H9 (cell line): ENCODE results near the gene GFOD2. TPM values are rescaled to one million over a fixed set of nuclear protein-coding genes. Genes with fewer than 3 reads are reported as not detected.
A peak's percentile ranks its signal among the peaks of the same experiment; 100 is the strongest.

Source experiments
- DNase-seq: peaks from one replicate; pipeline ENCODE4 v3.0.0-alpha.2; 2017
- H2AFZ ChIP-seq: one replicate; pipeline ENCODE4 v1.6.1; 2013; ENCODE audit warnings: mild to moderate bottlenecking, low read length, control low read depth, moderate library complexity
- H2AK5ac ChIP-seq: 2 replicates; pipeline ENCODE4 v1.6.1; 2013; ENCODE audit warnings: low read length, control low read depth, mixed read lengths; ENCODE audit not compliant: insufficient read length
- H2BK120ac ChIP-seq: one replicate; pipeline ENCODE4 v1.6.1; 2013; ENCODE audit warnings: low read depth, mild to moderate bottlenecking, low read length, control low read depth, inconsistent platforms; ENCODE audit not compliant: poor library complexity, severe bottlenecking
- H2BK12ac ChIP-seq: 2 replicates; pipeline ENCODE4 v1.6.1; 2013; ENCODE audit warnings: low read length, control low read depth, mixed read lengths, low read depth; ENCODE audit not compliant: insufficient read length
- H2BK15ac ChIP-seq: 2 replicates; pipeline ENCODE4 v1.6.1; 2013; ENCODE audit warnings: low read depth, low read length, control low read depth
- H2BK20ac ChIP-seq: one replicate; pipeline ENCODE4 v1.6.1; 2013; ENCODE audit warnings: low read depth, mild to moderate bottlenecking, low read length, control low read depth, inconsistent platforms; ENCODE audit not compliant: poor library complexity, severe bottlenecking
- H2BK5ac ChIP-seq: 2 replicates; pipeline ENCODE4 v1.6.1; 2013; ENCODE audit warnings: low read length, control low read depth, mixed read lengths; ENCODE audit not compliant: insufficient read length
- H3K14ac ChIP-seq: 2 replicates; pipeline ENCODE4 v1.6.1; 2013; ENCODE audit warnings: low read length, control low read depth; ENCODE audit not compliant: insufficient read depth
- H3K18ac ChIP-seq: 2 replicates; pipeline ENCODE4 v1.6.1; 2013; ENCODE audit warnings: low read depth, mild to moderate bottlenecking, mixed read lengths, low read length, control low read depth; ENCODE audit not compliant: insufficient read length
- H3K23ac ChIP-seq: 2 replicates; pipeline ENCODE4 v1.6.1; 2013; ENCODE audit warnings: low read length, control low read depth, mixed read lengths, low read depth; ENCODE audit not compliant: insufficient read length
- H3K23me2 ChIP-seq: 2 replicates; pipeline ENCODE4 v1.6.1; 2013; ENCODE audit warnings: low read depth, mild to moderate bottlenecking, mixed read lengths, low read length, control low read depth; ENCODE audit not compliant: insufficient read length, poor library complexity, severe bottlenecking
- H3K27ac ChIP-seq: 2 replicates; pipeline ENCODE4 v1.5.1; 2013; ENCODE audit warnings: low read length, control low read depth, mixed read lengths, low read depth; ENCODE audit not compliant: insufficient read length
- H3K27me3 ChIP-seq: 2 replicates; pipeline ENCODE4 v1.6.1; 2013; ENCODE audit warnings: low read length, control low read depth, inconsistent platforms; ENCODE audit not compliant: insufficient read depth
- H3K4ac ChIP-seq: 2 replicates; pipeline ENCODE4 v1.6.1; 2013; ENCODE audit warnings: low read depth, mild to moderate bottlenecking, control low read depth, inconsistent platforms, low read length, moderate library complexity
- H3K4me1 ChIP-seq: 2 replicates; pipeline ENCODE4 v1.6.1; 2013; ENCODE audit warnings: low read length, control low read depth, inconsistent platforms; ENCODE audit not compliant: insufficient read depth
- H3K4me2 ChIP-seq: 2 replicates; pipeline ENCODE4 v1.6.1; 2013; ENCODE audit warnings: low read length, control low read depth, mixed read lengths; ENCODE audit not compliant: insufficient read length, insufficient read depth
- H3K56ac ChIP-seq: 2 replicates; pipeline ENCODE4 v1.6.1; 2013; ENCODE audit warnings: low read depth, mild to moderate bottlenecking, mixed read lengths, low read length, control low read depth; ENCODE audit not compliant: insufficient read length
- H3K79me1 ChIP-seq: 2 replicates; pipeline ENCODE4 v1.6.1; 2013; ENCODE audit warnings: low read depth, mild to moderate bottlenecking, moderate library complexity, low read length, control low read depth, inconsistent platforms; ENCODE audit not compliant: insufficient read depth, poor library complexity, severe bottlenecking
- H3K79me2 ChIP-seq: 2 replicates; pipeline ENCODE4 v1.6.1; 2013; ENCODE audit warnings: low read length, control low read depth, inconsistent platforms; ENCODE audit not compliant: insufficient read depth
- H3K9ac ChIP-seq: 2 replicates; pipeline ENCODE4 v1.6.1; 2013; ENCODE audit warnings: low read length, control low read depth, mixed read lengths; ENCODE audit not compliant: insufficient read length; ENCODE audit errors: extremely low read depth
- H3K9me3 ChIP-seq: one replicate; pipeline ENCODE4 v1.6.1; 2013; ENCODE audit warnings: low read depth, low read length, inconsistent platforms; ENCODE audit not compliant: control insufficient read depth
- H3T11ph ChIP-seq: one replicate; pipeline ENCODE4 v1.6.1; 2013; ENCODE audit warnings: mild to moderate bottlenecking, low read length, control low read depth, inconsistent platforms
- H4K20me1 ChIP-seq: one replicate; pipeline ENCODE4 v1.6.1; 2013; ENCODE audit not compliant: control insufficient read depth, insufficient read length, insufficient read depth
- H4K5ac ChIP-seq: 2 replicates; pipeline ENCODE4 v1.6.1; 2013; ENCODE audit warnings: low read depth, mild to moderate bottlenecking, mixed read lengths, low read length, control low read depth; ENCODE audit not compliant: insufficient read length
- H4K8ac ChIP-seq: replicated peaks from 2 replicates; pipeline ENCODE4 v1.6.1; 2013; ENCODE audit warnings: low read length, control low read depth, mixed read lengths, low read depth; ENCODE audit not compliant: insufficient read length
- H4K91ac ChIP-seq: 2 replicates; pipeline ENCODE4 v1.6.1; 2013; ENCODE audit warnings: low read depth, mild to moderate bottlenecking, moderate library complexity, mixed read lengths, low read length, control low read depth; ENCODE audit not compliant: insufficient read length
- H3K27ac Mint-ChIP-seq, 3 experiments: 2 replicates in 2 of 3; 3 replicates in 1 of 3; pipeline ENCODE4 v1.8.0; 2020 to 2021; ENCODE audit warnings: mixed read lengths in 3 of 3, mild to moderate bottlenecking in 1 of 3, moderate library complexity in 1 of 3
- H3K27me3 Mint-ChIP-seq: 2 replicates; pipeline ENCODE4 v1.8.0; 2021; ENCODE audit warnings: low read depth, mild to moderate bottlenecking, moderate library complexity, mixed read lengths
- H3K36me3 Mint-ChIP-seq, 3 experiments: 2 replicates in 2 of 3; 3 replicates in 1 of 3; pipeline ENCODE4 v1.8.0; 2020 to 2021; ENCODE audit warnings: low read depth in 3 of 3, mixed read lengths in 3 of 3; ENCODE audit not compliant: insufficient read depth in 1 of 3
- H3K4me1 Mint-ChIP-seq, 2 experiments: 2 replicates each; pipeline ENCODE4 v1.8.0; 2020; ENCODE audit warnings: mixed read lengths in 2 of 2
- H3K4me3 Mint-ChIP-seq, 2 experiments: 2 replicates in 1 of 2; 3 replicates in 1 of 2; pipeline ENCODE4 v1.8.0; 2020 to 2021; ENCODE audit warnings: mild to moderate bottlenecking in 2 of 2, mixed read lengths in 2 of 2, moderate library complexity in 1 of 2
- H3K9me3 Mint-ChIP-seq, 2 experiments: 2 replicates in 1 of 2; 3 replicates in 1 of 2; pipeline ENCODE4 v1.8.0; 2020; ENCODE audit warnings: mild to moderate bottlenecking in 2 of 2, mixed read lengths in 2 of 2, moderate library complexity in 1 of 2
- CTCF ChIP-seq: fragments of 200-600 bp; sonication (generic); conservative IDR thresholded peaks from 3 replicates; pipeline ENCODE4 v1.8.0; 2021; ENCODE audit warnings: antibody characterized with exemption, mild to moderate bottlenecking
- whole genome bisulfite sequencing: extraction: QIAGEN DNeasy Blood & Tissue Kit; methylation state at CpG from one replicate; pipeline ENCODE4 v1.1.7; 2013; ENCODE audit warnings: missing lambda C conversion rate, low lambda C conversion rate, mixed read lengths; ENCODE audit not compliant: insufficient read length; ENCODE audit errors: extremely low coverage; 5-methylcytosine and 5-hydroxymethylcytosine counted together
- total RNA-seq: library from RNA; stranded (reverse); gene quantifications from 2 replicates; pipeline ENCODE4 v1.2.1, GENCODE V29; 2021

GFOD2 gene
- total RNA-seq, 1 experiment from 2014 or later, result 21.8 TPM

GRCh38 chr16:67657751-67658518 lies 61.2 kb downstream of the GFOD2 start:
- Histone ChIP-seq H4K20me1 (no peaks in the 10 kb centered on the region), H3K18ac (no peak overlapping the region), H2BK15ac (no peak overlapping the region), H2BK120ac (no peak overlapping the region), H4K5ac (no peak overlapping the region), H4K91ac (no peak overlapping the region), H3K4ac (no peak overlapping the region), H3K9ac (no peak overlapping the region), H3T11ph (no peak overlapping the region), H2AFZ (no peak overlapping the region), H3K9me3 (no peaks in the 10 kb centered on the region), H3K27ac (no peak overlapping the region), H3K14ac (no peak overlapping the region), H2BK20ac (no peak overlapping the region), H4K8ac (no peak overlapping the region), H2BK12ac (no peak overlapping the region), H2BK5ac (no peak overlapping the region), H3K4me2 (no peak overlapping the region), H3K4me1 (no peaks in the 10 kb centered on the region), H3K23ac (no peak overlapping the region), H3K79me1 (no peaks in the 10 kb centered on the region), H3K23me2 (peaks cover 15% of the 10 kb centered on the region), H3K79me2 (no peaks in the 10 kb centered on the region), H2AK5ac (no peak overlapping the region), H3K27me3 (no peaks in the 10 kb centered on the region; the same call in 1 of the 2 replicates), H3K56ac (no peak overlapping the region)
- no peak overlapping the region for H3K27ac Mint-ChIP-seq
- no CpG with 5 or more reads among the region's 18 CpGs for WGBS
- peaks cover 11 to 28% (median 17%) of the 10 kb centered on the region in 3 experiments for H3K36me3 Mint-ChIP-seq
- no peaks in the 10 kb centered on the region; a peak in 1 of 5 replicates for H3K9me3 Mint-ChIP-seq
- no peak for TF ChIP-seq CTCF
- H3K27me3 Mint-ChIP-seq, result peaks cover 4% of the 10 kb centered on the region
- peak overlapping the region in 1 of 2 experiments; percentile 94; a peak in 2 of 5 replicates for H3K4me3 Mint-ChIP-seq
- DNase-seq, result no peak
- peaks cover 12 to 21% of the 10 kb centered on the region in 2 experiments for H3K4me1 Mint-ChIP-seq
